ENCODE measurements around the gene TPM2. TPM values are rescaled to one million over a fixed set of nuclear protein-coding genes. Genes with fewer than 3 reads are reported as not detected.

TPM2 gene
- total RNA-seq, 1 experiment from 2014 or later: 7.0 TPM

DNA sequence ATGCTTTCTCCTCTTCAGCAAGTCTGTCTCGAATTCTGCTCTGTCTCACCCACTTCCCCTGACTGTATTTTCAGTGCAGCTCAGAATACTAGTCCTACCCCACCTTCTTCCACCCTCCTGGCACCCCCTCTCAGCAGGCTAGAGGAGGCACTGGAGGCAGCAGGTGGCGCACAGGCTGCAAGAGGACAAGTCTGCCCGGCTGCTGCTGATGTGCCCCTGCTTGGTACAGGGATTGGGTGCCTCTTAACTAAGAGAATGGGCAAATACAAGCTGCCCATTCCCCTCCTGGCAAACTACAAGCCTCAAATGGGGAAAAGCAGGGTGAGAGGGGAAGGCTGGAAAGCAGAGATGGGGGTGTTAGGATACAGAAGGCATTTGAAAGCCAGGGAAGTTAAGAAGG is 37.2 kb upstream of the TPM2 start:
- no peak overlapping the region for H3K9ac ChIP-seq (ENCODE audit: low read length)
- ATAC-seq (no peak), DNase-seq (peak; percentile 21)
- peaks cover 42% of the 10 kb centered on the region for H3K4me1 ChIP-seq (ENCODE audit: insufficient read depth, low read length)
- no peaks in the 10 kb centered on the region for H3K27me3 ChIP-seq (ENCODE audit: low read length)
- intact Hi-C loops (cut with micrococcal nuclease): no loop called here
- no peak overlapping the region for H2AFZ ChIP-seq (ENCODE audit: low read length)
- TF ChIP-seq EZH2phosphoT487 (IDR thresholded peaks at IDR 0.05; ENCODE audit: borderline replicate concordance, low read length): no peak
- TF ChIP-seq, protein P1, sequence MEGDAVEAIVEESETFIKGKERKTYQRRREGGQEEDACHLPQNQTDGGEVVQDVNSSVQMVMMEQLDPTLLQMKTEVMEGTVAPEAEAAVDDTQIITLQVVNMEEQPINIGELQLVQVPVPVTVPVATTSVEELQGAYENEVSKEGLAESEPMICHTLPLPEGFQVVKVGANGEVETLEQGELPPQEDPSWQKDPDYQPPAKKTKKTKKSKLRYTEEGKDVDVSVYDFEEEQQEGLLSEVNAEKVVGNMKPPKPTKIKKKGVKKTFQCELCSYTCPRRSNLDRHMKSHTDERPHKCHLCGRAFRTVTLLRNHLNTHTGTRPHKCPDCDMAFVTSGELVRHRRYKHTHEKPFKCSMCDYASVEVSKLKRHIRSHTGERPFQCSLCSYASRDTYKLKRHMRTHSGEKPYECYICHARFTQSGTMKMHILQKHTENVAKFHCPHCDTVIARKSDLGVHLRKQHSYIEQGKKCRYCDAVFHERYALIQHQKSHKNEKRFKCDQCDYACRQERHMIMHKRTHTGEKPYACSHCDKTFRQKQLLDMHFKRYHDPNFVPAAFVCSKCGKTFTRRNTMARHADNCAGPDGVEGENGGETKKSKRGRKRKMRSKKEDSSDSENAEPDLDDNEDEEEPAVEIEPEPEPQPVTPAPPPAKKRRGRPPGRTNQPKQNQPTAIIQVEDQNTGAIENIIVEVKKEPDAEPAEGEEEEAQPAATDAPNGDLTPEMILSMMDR (conservative IDR thresholded peaks at IDR 0.05; ENCODE audit: low read depth, low read length): peak; percentile 32; the same call in 1 of the 2 replicates
- H3K27ac ChIP-seq (ENCODE audit: low read length): no peak overlapping the region
- H3K9me2 ChIP-seq (replicated peaks; ENCODE audit: low read length): no peaks in the 10 kb centered on the region
- H3K36me3 ChIP-seq (ENCODE audit: low read depth, low read length): peaks cover 3% of the 10 kb centered on the region; the same call in 1 of the 2 replicates
- H3K4me3 ChIP-seq (ENCODE audit: low read length): no peak overlapping the region
- peaks cover 56% of the 10 kb centered on the region for H3K79me2 ChIP-seq (ENCODE audit: low read length)
- H3K9me3 ChIP-seq (ENCODE audit: low read length): no peaks in the 10 kb centered on the region
- ChIA-PET CTCF (interaction anchor here (0.6 kb wide), 1 partner anchor 69 kb away, joined by 3 read pairs; the partner anchor contains the start of genes CCDC107 and RMRP), POLR2A (ENCODE audit: unreplicated experiment) (no interaction called here)
- peak overlapping the region; percentile 90; the same call in 1 of the 2 replicates for H3K4me2 ChIP-seq (ENCODE audit: low read length)
- no peaks in the 10 kb centered on the region for H4K20me1 ChIP-seq (ENCODE audit: low read length)
- BruUV-seq (replicated peaks): no TSS peak
- H3F3A ChIP-seq (ENCODE audit: low read length, unreplicated experiment): no peaks in the 10 kb centered on the region

DNA sequence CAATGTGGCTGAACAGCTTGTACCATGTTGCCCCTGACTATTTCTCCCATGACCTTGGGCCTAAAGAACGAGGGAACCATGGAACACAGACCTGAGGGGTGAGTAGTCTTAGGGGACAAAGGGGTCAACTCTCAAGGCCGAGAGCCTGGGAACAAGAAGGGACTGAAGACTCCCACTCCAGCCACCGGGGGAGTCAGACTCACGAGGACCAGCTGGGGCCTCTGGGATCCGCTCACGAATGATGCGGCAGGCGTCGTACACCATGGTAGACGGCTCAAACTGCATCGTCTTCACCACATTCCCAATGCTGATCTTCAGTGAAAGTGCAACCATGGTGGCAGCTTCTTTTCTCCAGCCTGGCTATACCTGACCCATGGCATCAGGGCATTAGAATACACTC is 35.6 kb upstream of the TPM2 start:
- H3K27me3 ChIP-seq (ENCODE audit: low read length): no peaks in the 10 kb centered on the region
- H3K9me3 ChIP-seq (ENCODE audit: low read length): no peaks in the 10 kb centered on the region
- DNase-seq: no peak
- no peaks in the 10 kb centered on the region for H4K20me1 ChIP-seq (ENCODE audit: low read length)
- no peak overlapping the region for H3K4me3 ChIP-seq (ENCODE audit: low read length)
- ATAC-seq: no peak
- H3K4me2 ChIP-seq (ENCODE audit: low read length): no peak overlapping the region
- peaks cover 41% of the 10 kb centered on the region for H3K79me2 ChIP-seq (ENCODE audit: low read length)
- H3K27ac ChIP-seq (ENCODE audit: low read length): no peak overlapping the region
- intact Hi-C loops (cut with micrococcal nuclease): no loop called here
- no TSS peak for BruUV-seq (replicated peaks)
- no peak overlapping the region for H2AFZ ChIP-seq (ENCODE audit: low read length)
- ChIA-PET POLR2A (ENCODE audit: unreplicated experiment) (no interaction called here), CTCF (no interaction called here)
- no peak overlapping the region for H3K9ac ChIP-seq (ENCODE audit: low read length)
- H3F3A ChIP-seq (ENCODE audit: low read length, unreplicated experiment): no peaks in the 10 kb centered on the region
- H3K36me3 ChIP-seq (ENCODE audit: low read depth, low read length): peaks cover 16% of the 10 kb centered on the region
- H3K4me1 ChIP-seq (ENCODE audit: insufficient read depth, low read length): peaks cover 31% of the 10 kb centered on the region
- H3K9me2 ChIP-seq (replicated peaks; ENCODE audit: low read length): no peaks in the 10 kb centered on the region
- TF ChIP-seq EZH2phosphoT487 (IDR thresholded peaks at IDR 0.05; ENCODE audit: borderline replicate concordance, low read length): no peak

DNA sequence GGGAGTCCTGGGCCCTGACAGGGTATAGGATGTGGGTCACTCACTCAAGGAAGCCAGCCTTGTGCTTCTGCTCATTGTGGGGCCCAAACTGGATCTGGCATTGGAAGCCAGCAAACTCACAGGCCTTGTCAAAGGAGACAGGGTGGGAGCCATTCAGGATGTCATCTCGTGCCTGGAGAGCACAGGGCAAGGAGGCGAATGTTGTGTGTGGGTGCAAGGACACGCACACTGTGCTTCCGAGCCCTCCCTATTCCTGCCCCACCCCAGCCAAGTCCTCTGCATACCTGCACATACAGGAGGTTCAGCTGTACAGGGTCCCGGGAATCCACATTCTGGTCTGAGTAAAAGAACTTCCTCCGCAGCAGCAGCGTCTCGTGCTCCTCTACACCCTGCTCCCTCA is 34.2 kb upstream of the TPM2 start:
- Histone ChIP-seq H3K9me2 (replicated peaks; ENCODE audit: low read length) (no peaks in the 10 kb centered on the region), H3K27me3 (ENCODE audit: low read length) (no peaks in the 10 kb centered on the region), H3K79me2 (ENCODE audit: low read length) (peaks cover 28% of the 10 kb centered on the region), H3K36me3 (ENCODE audit: low read depth, low read length) (peaks cover 23% of the 10 kb centered on the region), H3K4me1 (ENCODE audit: insufficient read depth, low read length) (peaks cover 22% of the 10 kb centered on the region), H3F3A (ENCODE audit: low read length, unreplicated experiment) (no peaks in the 10 kb centered on the region), H3K4me3 (ENCODE audit: low read length) (no peak overlapping the region), H3K4me2 (ENCODE audit: low read length) (no peak overlapping the region), H3K9ac (ENCODE audit: low read length) (no peak overlapping the region), H4K20me1 (ENCODE audit: low read length) (no peaks in the 10 kb centered on the region), H3K27ac (ENCODE audit: low read length) (no peak overlapping the region), H3K9me3 (ENCODE audit: low read length) (no peaks in the 10 kb centered on the region), H2AFZ (ENCODE audit: low read length) (no peak overlapping the region)
- intact Hi-C loops (cut with micrococcal nuclease): no loop called here
- CTCF ChIA-PET: no interaction called here
- BruUV-seq (replicated peaks): no TSS peak
- TF ChIP-seq EZH2phosphoT487 (IDR thresholded peaks at IDR 0.05; ENCODE audit: borderline replicate concordance, low read length): no peak
- no peak for ATAC-seq
- no peak for DNase-seq
- POLR2A ChIA-PET (ENCODE audit: unreplicated experiment): no interaction called here

DNA sequence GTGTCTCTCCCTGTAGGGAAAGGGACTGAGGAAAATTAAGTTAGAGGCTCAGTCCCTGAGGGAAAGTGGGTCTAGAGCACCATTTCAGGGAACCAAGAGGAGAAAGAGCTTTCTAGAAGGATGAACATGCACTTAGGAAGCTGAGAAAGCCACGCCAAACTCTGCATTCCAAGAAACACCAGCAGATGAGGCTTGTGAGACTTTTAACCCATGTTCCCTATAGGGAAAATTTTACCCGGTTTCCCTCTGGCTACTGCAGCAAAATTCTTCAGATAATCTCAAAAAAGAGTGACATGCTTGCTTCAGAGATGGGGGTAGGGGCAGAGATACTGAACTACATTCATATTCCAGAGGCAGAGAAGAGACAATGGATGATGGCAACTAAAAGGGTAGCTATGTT is 33.7 kb upstream of the TPM2 start:
- Histone ChIP-seq H3K4me3 (ENCODE audit: low read length) (no peak overlapping the region), H3K27me3 (ENCODE audit: low read length) (no peaks in the 10 kb centered on the region), H3F3A (ENCODE audit: low read length, unreplicated experiment) (no peaks in the 10 kb centered on the region), H3K4me2 (ENCODE audit: low read length) (no peak overlapping the region), H3K9ac (ENCODE audit: low read length) (no peak overlapping the region), H3K79me2 (ENCODE audit: low read length) (peaks cover 23% of the 10 kb centered on the region), H3K4me1 (ENCODE audit: insufficient read depth, low read length) (peaks cover 17% of the 10 kb centered on the region), H3K9me3 (ENCODE audit: low read length) (no peaks in the 10 kb centered on the region), H3K27ac (ENCODE audit: low read length) (no peak overlapping the region), H2AFZ (ENCODE audit: low read length) (no peak overlapping the region), H3K36me3 (ENCODE audit: low read depth, low read length) (peaks cover 23% of the 10 kb centered on the region), H3K9me2 (replicated peaks; ENCODE audit: low read length) (no peaks in the 10 kb centered on the region), H4K20me1 (ENCODE audit: low read length) (no peaks in the 10 kb centered on the region)
- intact Hi-C loops (cut with micrococcal nuclease): no loop called here
- CTCF ChIA-PET: no interaction called here
- ATAC-seq: no peak
- TF ChIP-seq, protein P1 (conservative IDR thresholded peaks at IDR 0.05; ENCODE audit: low read depth, low read length): no peak
- TF ChIP-seq EZH2 (IDR thresholded peaks at IDR 0.05; ENCODE audit: low read length, unreplicated experiment): no peak
- TF ChIP-seq EZH2phosphoT487 (IDR thresholded peaks at IDR 0.05; ENCODE audit: borderline replicate concordance, low read length): no peak
- DNase-seq: no peak
- no TSS peak for BruUV-seq (replicated peaks)
- POLR2A ChIA-PET (ENCODE audit: unreplicated experiment): no interaction called here
